Activated CD4-positive, alpha-beta T cell treated with anti-CD3 and anti-CD28 coated beads, Interleukin-2, Interleukin-6, amounts not matched to agents 100 ng/mL and 50 ng/mL, durations not matched to agents 16 hours and 8 hours (primary cell): ENCODE measurements around the gene PDHA1.

ENCODE experiments used
- DNase-seq: peaks from one replicate; pipeline ENCODE4 v3.0.0-alpha.2; 2020

Gene PDHA1

DNA sequence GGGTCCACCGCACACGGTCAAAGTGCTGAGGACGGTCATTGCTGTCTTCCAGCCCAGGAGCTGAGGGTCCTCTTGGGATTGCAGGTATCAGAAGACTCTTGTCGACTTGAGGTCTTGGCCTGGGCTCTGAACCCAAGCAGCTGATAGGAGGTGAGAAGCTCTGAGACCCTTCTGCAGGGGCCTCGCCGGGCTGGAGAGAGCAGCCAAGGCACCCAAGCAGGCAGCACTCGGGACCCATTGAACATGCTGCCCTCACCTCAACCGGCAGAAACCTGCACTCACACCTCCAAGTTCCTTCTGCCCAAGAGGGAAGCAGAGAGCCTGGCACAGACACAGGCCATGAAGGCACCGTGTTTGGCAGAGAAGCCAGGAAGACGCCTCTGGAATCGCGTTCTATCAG, 34.1 kb downstream of the PDHA1 start:
- DNase-seq: no peak

DNA sequence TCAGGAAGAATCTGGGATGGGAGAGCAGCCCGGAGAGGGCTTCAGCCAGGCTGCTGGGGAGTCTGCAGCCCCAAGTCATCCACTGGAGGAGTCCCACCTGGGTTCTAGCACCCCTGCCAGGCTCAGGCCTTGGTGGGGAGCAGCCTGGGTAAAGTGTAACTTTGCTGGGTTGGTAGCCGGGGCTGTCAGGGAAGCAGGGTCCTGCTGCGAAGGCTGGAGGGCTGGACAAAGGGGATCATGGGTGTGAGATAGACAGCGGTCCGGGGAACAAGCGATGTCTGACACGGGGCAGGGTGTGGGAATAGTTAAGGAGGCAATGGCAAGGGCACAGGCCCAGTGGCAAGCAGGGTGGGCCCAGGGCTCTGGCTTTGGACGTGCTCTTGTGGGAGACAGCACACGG, 37.6 kb downstream of the PDHA1 start:
- no peak for DNase-seq

DNA sequence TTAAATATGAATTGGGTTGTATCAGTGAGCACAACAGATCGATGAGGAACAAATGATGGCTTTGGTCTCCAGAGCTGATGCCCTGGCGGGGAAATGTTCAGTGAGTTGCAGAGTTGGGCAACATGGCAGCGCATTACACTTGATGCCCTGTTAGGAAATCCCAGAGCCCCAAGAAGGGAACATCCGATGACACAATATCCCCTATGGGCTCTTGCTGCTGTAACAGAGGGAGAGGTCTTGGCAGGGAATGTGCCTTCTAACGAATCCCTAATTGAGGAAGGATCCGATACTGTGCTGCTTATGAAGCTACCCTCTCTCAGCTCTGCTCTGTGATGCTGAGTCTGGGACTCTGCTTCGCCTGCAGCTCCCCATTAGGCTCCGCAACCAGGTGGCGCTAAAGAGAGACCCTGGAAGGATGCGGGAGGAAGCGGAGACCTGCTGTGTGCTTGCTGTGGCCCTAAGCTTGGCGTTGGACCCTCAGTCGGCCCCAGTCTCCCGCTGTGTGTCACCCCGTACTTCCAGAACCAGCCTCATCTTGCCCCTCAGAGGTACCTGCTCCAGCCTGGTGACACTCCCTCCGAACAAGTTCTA, 38.9 kb downstream of the PDHA1 start:
- DNase-seq: peak; percentile 64

DNA sequence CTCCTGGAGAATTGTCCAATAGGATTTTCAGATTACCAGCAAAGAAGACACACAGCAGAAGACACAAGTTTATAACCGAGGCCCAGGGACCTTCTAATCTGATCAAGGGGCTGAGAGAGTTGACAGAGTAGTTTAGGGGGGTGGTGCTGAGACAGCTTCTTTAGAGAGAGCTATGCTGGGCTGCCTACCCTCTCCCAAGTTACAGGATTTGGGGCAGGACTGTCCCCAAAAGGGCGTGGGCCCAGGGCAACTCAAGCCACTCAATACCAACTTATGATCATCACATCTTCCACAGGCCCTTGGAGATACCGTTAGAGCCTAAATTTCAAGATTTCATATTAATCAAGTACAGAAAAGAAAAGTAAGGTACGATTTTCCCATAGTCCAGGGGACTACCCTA, 43.0 kb downstream of the PDHA1 start:
- DNase-seq: no peak

DNA sequence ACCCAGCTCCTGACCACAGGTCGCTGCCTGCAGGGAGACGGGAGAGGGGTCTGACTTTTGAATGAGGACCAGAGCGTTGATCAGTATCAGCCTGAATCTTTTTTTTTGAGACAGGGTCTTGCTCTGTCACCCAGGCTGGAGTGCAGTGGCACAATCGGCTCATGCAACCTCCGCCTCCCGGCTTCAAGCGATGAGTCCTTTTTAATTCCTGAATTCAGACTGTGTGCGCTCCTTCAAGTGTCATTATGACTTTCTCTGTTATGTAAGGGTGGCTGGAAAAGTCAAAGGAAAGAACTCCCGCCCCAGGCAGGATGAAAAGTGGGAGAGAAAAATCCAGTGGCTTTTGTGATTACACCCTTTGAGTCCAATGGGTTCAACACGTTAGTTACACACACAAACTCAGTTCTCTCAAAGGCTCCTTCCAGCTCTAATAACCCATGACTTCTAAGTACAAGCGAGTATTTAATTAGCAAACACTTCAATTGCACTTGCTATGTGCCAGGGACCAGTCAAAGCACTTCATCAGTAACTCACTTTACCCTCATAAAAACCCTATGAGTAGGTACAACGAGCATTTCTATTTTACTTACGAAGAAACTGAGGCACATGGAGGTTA, 44.4 kb downstream of the PDHA1 start:
- no peak for DNase-seq

DNA sequence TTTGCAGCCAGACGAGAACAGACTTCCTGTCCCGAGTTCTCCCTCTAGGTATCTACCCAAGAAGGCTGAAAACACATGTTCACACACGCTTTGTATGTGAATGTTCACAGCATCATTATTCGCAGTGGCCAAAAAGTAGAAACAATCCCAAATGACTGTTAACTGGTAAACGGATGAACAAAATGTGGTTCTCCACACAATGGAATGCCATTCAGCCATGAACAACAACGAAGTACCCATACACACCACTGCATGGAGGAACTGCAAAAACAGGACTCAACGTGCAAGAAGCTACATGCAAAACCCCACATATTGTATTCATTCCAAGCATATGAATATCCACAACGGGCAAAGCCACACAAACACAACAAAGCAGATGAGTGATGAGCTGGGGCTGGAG, 45.0 kb downstream of the PDHA1 start:
- no peak for DNase-seq

DNA sequence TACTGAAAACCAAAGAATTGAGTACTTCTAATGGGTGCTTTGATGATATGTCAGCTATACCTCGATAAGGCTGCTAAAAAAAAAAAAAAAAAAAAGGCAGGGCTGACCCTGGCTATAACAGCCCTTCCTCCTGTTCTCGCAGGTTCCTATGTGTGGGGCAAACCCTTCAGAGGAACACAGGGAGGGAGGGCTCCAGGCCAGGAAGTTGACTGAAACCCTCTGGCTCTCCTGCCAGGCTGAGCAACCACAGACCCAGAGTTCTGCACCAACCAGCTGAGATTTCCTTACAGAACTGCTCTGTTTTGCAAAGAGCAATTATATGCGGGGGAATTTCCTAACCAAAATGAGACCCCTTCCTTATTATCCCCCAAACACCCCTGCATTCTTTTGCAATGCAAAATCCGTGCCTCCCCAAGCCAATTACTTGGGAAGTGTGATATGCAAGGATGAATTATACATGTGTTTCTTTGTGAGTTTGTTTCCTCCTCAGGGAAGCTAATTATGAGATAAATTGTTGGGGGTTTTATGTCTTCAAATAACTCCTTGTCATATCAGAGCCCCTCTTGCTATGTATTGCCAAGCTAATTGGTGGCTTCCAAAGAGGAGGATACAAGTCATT, 45.6 kb downstream of the PDHA1 start:
- no peak for DNase-seq

DNA sequence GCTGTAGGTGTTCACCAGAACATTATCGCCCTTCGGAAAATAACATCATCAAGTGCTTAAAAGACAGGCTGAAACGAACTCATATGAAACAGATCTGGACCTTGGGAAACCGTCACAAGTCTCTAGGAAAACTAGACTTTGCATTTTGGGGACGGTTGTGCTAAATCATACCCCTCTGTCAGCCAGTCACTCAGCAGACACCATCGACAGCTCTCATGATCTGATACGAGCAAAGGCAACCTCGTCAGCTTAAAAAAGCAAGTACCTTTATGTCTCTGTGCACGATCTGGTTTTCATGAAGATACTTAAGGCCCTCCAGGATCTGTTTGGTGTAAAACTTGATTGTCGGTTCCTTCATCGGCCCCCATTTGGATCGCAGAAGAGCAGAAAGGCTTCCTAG, 48.4 kb downstream of the PDHA1 start:
- no peak for DNase-seq

DNA sequence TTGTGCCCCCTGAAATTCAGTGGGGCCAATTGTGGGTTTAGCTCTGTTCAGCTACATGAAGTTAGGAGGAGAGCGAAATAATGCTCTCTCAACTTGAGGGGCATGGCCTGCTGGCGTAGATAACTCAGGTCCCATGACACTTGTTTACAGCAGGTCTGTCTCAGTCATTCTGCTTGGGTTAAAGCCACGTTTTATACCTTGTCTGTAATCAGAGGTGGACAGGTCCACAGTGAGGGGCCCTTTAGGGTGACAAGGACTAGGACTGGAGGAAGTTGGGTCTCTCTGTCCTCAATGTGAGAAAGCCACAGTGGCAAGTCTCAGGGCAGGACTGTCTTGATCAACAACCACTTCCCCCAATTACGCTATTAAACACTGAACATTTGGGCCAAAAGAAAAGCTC, 49.0 kb downstream of the PDHA1 start:
- DNase-seq: no peak

DNA sequence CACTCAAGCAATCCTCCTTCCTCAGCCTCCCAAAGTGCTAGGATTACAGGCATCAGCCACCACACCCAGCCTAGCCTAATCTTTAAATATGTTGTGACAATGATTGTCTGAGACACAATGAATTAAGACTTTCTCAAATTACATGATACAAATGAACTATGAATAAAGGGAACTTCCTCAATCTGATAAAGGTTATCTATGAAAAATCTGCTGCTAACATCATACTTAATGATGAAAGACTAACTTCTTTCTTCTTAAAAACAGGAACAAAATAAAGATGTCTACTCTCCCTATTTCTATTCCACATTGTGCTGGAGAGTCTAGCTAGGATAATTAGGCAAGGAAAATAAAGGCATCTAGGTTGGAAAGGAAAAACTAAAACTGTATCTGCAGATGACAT, 60.0 kb downstream of the PDHA1 start:
- no peak for DNase-seq

DNA sequence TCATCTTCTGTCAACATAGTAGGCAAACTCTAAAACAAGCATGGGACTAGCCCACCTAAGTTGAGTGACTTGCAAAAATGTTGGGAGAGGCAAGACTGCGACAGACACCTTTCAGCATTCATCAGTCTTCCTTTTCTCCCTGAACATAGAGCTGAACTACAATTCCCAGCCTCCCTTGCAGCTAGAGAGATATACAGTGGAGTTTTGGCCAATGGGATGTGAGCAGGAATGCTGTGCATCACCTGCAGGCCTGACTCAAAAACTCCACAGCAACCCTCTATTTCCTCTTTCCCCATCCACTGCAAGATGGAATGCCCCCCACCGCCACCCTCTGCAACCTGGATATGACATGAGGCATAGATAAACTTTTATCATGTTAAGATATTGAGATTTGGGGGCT, 66.5 kb downstream of the PDHA1 start:
- no peak for DNase-seq
